Measurements from ENCODE around the gene SEPTIN11. TPM values are rescaled to one million over a fixed set of nuclear protein-coding genes. Genes with fewer than 3 reads are reported as not detected.
A peak's percentile ranks its signal among the peaks of the same experiment; 100 is the strongest.

SEPTIN11 gene
- total and polyA plus RNA-seq, 2 of the 8 experiments (the other 6 are each of a cell fraction or from before 2014, with no cell fraction given) = 32.2 to 110 TPM

GRCh38 chr4:76969941-76970529 lies 20.5 kb downstream of the SEPTIN11 start (continued):
- no peak for TF ChIP-seq GTF2F1 (IDR thresholded peaks at IDR 0.05; ENCODE audit: borderline replicate concordance, low read depth, low read length)
- TF ChIP-seq JUND (IDR thresholded peaks at IDR 0.05; ENCODE audit: low read length) = no peak
- no peak for TF ChIP-seq USF2 (IDR thresholded peaks at IDR 0.05; ENCODE audit: low read length)
- TF ChIP-seq CTBP2 (IDR thresholded peaks at IDR 0.05; ENCODE audit: borderline replicate concordance, insufficient read depth, insufficient read length, low read length) = no peak
- 0 out of 4 replicates have a peak, but pooled peaks of 1 of the 2 experiments have one; percentile 39 for TF ChIP-seq HDAC2 (IDR thresholded peaks at IDR 0.05; ENCODE audit: borderline replicate concordance in 1 of 2, low read depth in 2 of 2, low read length in 2 of 2)
- no peak for TF ChIP-seq CREB1 (IDR thresholded peaks at IDR 0.05)
- TF ChIP-seq EGR1 (IDR thresholded peaks at IDR 0.05; ENCODE audit: borderline replicate concordance, low read depth, low read length) = no peak
- no peak for TF ChIP-seq RAD21 (IDR thresholded peaks at IDR 0.05 in 1 of 2, conservative IDR thresholded peaks at IDR 0.05 in 1 of 2; ENCODE audit: low read depth in 2 of 2, low read length in 2 of 2)
- TF ChIP-seq SP4 (IDR thresholded peaks at IDR 0.05; ENCODE audit: low read length) = no peak
- TF ChIP-seq EP300 (IDR thresholded peaks at IDR 0.05; ENCODE audit: borderline replicate concordance in 1 of 2, low read depth in 2 of 2, low read length in 2 of 2) = no peak
- no peak for TF ChIP-seq ASH2L (IDR thresholded peaks at IDR 0.05; ENCODE audit: low read length)
- no peak for TF ChIP-seq RXRA (IDR thresholded peaks at IDR 0.05; ENCODE audit: insufficient read depth, low read depth, low read length)
